HepG2 (cell line): ENCODE data around the gene ZNF394. TPM values are rescaled to one million over a fixed set of nuclear protein-coding genes. Genes with fewer than 3 reads are reported as not detected.

Experiments
- ATAC-seq: fragments of 200-7000 bp; cut with Tn5 transposase; 3 replicates; pipeline ENCODE4 v1.9.1; 2020; ENCODE audit warnings: mild to moderate bottlenecking, moderate library complexity
- BruUV-seq: library from RNA; stranded (reverse); fragments of 400-500 nt; replicated peaks from 2 replicates; lab custom pipeline; 2021; lab: Mats Ljungman, UMichigan
- CTCF ChIA-PET: fragments of 300-600 bp; formaldehyde crosslinking; extraction: SDS; loops from one replicate; lab custom pipeline; 2021; ENCODE audit warnings: low total read pairs, inconsistent platforms, low intra/inter-chr PET ratio; lab: Yijun Ruan, JAX
- POLR2A ChIA-PET: fragments of 350-600 bp; sonication (Branson Sonifier 250); formaldehyde crosslinking; loops from one replicate; lab custom pipeline; 2020; ENCODE audit warnings: antibody characterized with exemption, inconsistent platforms; lab: Yijun Ruan, JAX
- DNase-seq: peaks from one replicate; pipeline ENCODE4 v3.0.0-alpha.2; 2015; ENCODE audit warnings: low spot score
- FAIRE-seq: peaks from 3 replicates; lab custom pipeline; 2011; peaks lifted over from hg19 to GRCh38; lab: Jason Lieb, UNC
- H2AFZ ChIP-seq: one replicate; pipeline ENCODE4 v1.6.1; 2011; ENCODE audit warnings: low read length, inconsistent platforms
- H3K27ac ChIP-seq: fragments of 300-600 bp; 3 replicates; pipeline ENCODE4 v1.8.0; 2011; ENCODE audit warnings: mixed run types, mild to moderate bottlenecking, mixed read lengths, low read length, inconsistent platforms; ENCODE audit not compliant: insufficient read depth; ENCODE audit errors: extremely low read length
- H3K27me3 ChIP-seq, 2 experiments: fragments of 200-600 bp in 1 of 2; 2 replicates in 1 of 2; 3 replicates in 1 of 2; pipeline versions ENCODE4 v1.6.0 to v1.8.0; 2011; ENCODE audit warnings: low read length in 2 of 2, mild to moderate bottlenecking in 2 of 2, moderate library complexity in 2 of 2, inconsistent platforms in 1 of 2; ENCODE audit not compliant: insufficient read depth in 2 of 2, control insufficient read depth in 1 of 2
- H3K36me3 ChIP-seq, 2 experiments: fragments of 200-600 bp in 1 of 2; replicated peaks in 1 of 2; 2 replicates in 1 of 2; 3 replicates in 1 of 2; pipeline versions ENCODE4 v1.5.1 to v1.8.0; 2011; ENCODE audit warnings: low read length in 2 of 2, inconsistent platforms in 1 of 2; ENCODE audit not compliant: insufficient read depth in 2 of 2, control insufficient read depth in 1 of 2
- H3K4me1 ChIP-seq: 2 replicates; pipeline ENCODE4 v1.5.1; 2012; ENCODE audit warnings: low read length, inconsistent platforms; ENCODE audit not compliant: insufficient read depth
- H3K4me2 ChIP-seq: 2 replicates; pipeline ENCODE4 v1.6.0; 2011; ENCODE audit warnings: low read depth, low read length, inconsistent platforms
- H3K4me3 ChIP-seq, 3 experiments: fragments of 200-600 bp in 1 of 3; sonication (generic), shearing (Covaris generic) in 1 of 3; replicated peaks in 1 of 3; 2 replicates each; pipeline ENCODE4 v1.5.1; 2011 to 2016; ENCODE audit warnings: low read length in 3 of 3, inconsistent platforms in 2 of 3, low read depth in 2 of 3, mild to moderate bottlenecking in 2 of 3, control low read depth in 1 of 3, mixed read lengths in 1 of 3; ENCODE audit not compliant: insufficient read depth in 1 of 3
- H3K79me2 ChIP-seq: one replicate; pipeline ENCODE4 v1.6.1; 2011; ENCODE audit warnings: low read length, inconsistent platforms; ENCODE audit not compliant: insufficient read depth
- H3K9ac ChIP-seq: 2 replicates; pipeline ENCODE4 v1.6.0; 2011; ENCODE audit warnings: mild to moderate bottlenecking, low read depth, low read length, inconsistent platforms; ENCODE audit not compliant: insufficient read depth
- H3K9me3 ChIP-seq: 2 replicates; pipeline ENCODE4 v1.5.1; 2012; ENCODE audit warnings: mild to moderate bottlenecking, low read length
- H4K20me1 ChIP-seq: 2 replicates; pipeline ENCODE4 v1.6.0; 2011; ENCODE audit warnings: inconsistent platforms, mild to moderate bottlenecking, low read length, moderate library complexity; ENCODE audit not compliant: insufficient read depth
- BRCA1 ChIP-seq: sonication (generic); formaldehyde crosslinking; IDR thresholded peaks from 2 replicates; pipeline ENCODE4 v1.4.0; 2020; ENCODE audit warnings: missing genetic modification reagents
- CSRNP1 ChIP-seq: sonication (generic); formaldehyde crosslinking; IDR thresholded peaks from 2 replicates; pipeline ENCODE4 v1.8.1; 2023; ENCODE audit warnings: mild to moderate bottlenecking, missing genetic modification reagents
- E2F5 ChIP-seq: sonication (generic); formaldehyde crosslinking; conservative IDR thresholded peaks from 2 replicates; pipeline ENCODE4 v1.4.0; 2020; ENCODE audit warnings: missing genetic modification reagents
- ETV5 ChIP-seq: IDR thresholded peaks from 2 replicates; pipeline ENCODE4 v1.6.1; 2018; ENCODE audit warnings: missing biosample characterization, missing genetic modification reagents, inconsistent platforms, borderline replicate concordance
- GTF2F1 ChIP-seq: fragments of 150-350 bp; IDR thresholded peaks from 2 replicates; pipeline ENCODE4 v1.6.1; 2014; ENCODE audit warnings: low read length
- MEF2D ChIP-seq: sonication (generic); formaldehyde crosslinking; IDR thresholded peaks from 2 replicates; pipeline ENCODE4 v1.5.1; 2020; ENCODE audit warnings: mild to moderate bottlenecking, missing genetic modification reagents
- MTA1 ChIP-seq: sonication (generic); formaldehyde crosslinking; IDR thresholded peaks from 2 replicates; pipeline ENCODE4 v1.4.0; 2020; ENCODE audit warnings: missing genetic modification reagents, mild to moderate bottlenecking, borderline replicate concordance
- PAX8 ChIP-seq: sonication (generic); formaldehyde crosslinking; IDR thresholded peaks from 2 replicates; pipeline ENCODE4 v1.8.0; 2022; ENCODE audit warnings: mild to moderate bottlenecking, missing genetic modification reagents, borderline replicate concordance
- SMAD3 ChIP-seq: sonication (generic); formaldehyde crosslinking; IDR thresholded peaks from 2 replicates; pipeline ENCODE4 v1.4.0; 2020; ENCODE audit warnings: missing genetic modification reagents
- ZBTB10 ChIP-seq: sonication (generic); formaldehyde crosslinking; IDR thresholded peaks from 2 replicates; pipeline ENCODE4 v1.4.0; 2020; ENCODE audit warnings: missing genetic modification reagents, borderline replicate concordance
- ZFP41 ChIP-seq: sonication (generic); formaldehyde crosslinking; IDR thresholded peaks from 2 replicates; pipeline ENCODE4 v1.4.0; 2020; ENCODE audit warnings: mild to moderate bottlenecking, missing genetic modification reagents, borderline replicate concordance
- ZMAT3 ChIP-seq: sonication (generic); formaldehyde crosslinking; conservative IDR thresholded peaks from 2 replicates; pipeline ENCODE4 v1.7.0; 2021; ENCODE audit warnings: missing genetic modification reagents
- ZNF20 ChIP-seq: sonication (generic); formaldehyde crosslinking; IDR thresholded peaks from 2 replicates; pipeline ENCODE4 v1.4.0; 2020; ENCODE audit warnings: mild to moderate bottlenecking, moderate library complexity, missing genetic modification reagents
- ZNF703 ChIP-seq: sonication (generic); formaldehyde crosslinking; IDR thresholded peaks from 2 replicates; pipeline ENCODE4 v1.5.1; 2020; ENCODE audit warnings: missing genetic modification reagents, mild to moderate bottlenecking, moderate library complexity, borderline replicate concordance
- WGBS: methylation state at CpG from one replicate; pipeline ENCODE4 v1.1.6; 2017; ENCODE audit warnings: low lambda C conversion rate; 5-methylcytosine and 5-hydroxymethylcytosine counted together
- in situ Hi-C: cut with HindIII; loops from 2 replicates; pipeline ENCODE4 v1.10.0; 2017; ENCODE audit warnings: low pct_unique_long_range_greater_than_20kb; ENCODE audit not compliant: extremely low pct_ligation_motif_present
- intact Hi-C: fragments of 100-400 bp; cut with micrococcal nuclease; formaldehyde crosslinking; loops from one replicate; pipeline ENCODE4 v1.10.0; 2022; ENCODE audit not compliant: unreplicated experiment
- polyA plus RNA-seq, 8 experiments: library from polyadenylated mRNA; depleted of rRNA in 3 of 8; stranded (reverse) in 7 of 8; unstranded in 1 of 8; fragments of >200 nt; fragmentation: Illumina TruSeq in 4 of 8; extraction: Trizol in 4 of 8; gene quantifications; 2 replicates each; pipeline versions ENCODE4 v1.2.1 to v1.2.3, GENCODE V29; 2011 to 2016; ENCODE audit warnings: low read depth in 4 of 8, missing spikeins in 1 of 8, mixed read lengths in 1 of 8; ENCODE audit not compliant: insufficient read depth in 1 of 8
- total RNA-seq, 5 experiments: library from RNA; depleted of rRNA; stranded (reverse); fragments of >200 nt; fragmentation: Illumina TruSeq; extraction: Trizol; gene quantifications; 2 replicates each; pipeline ENCODE4 v1.2.3, GENCODE V29; 2016; ENCODE audit warnings: low read depth in 1 of 5
- TF ChIP-seq, protein P1 (sequence below): sonication (generic); formaldehyde crosslinking; IDR thresholded peaks from 2 replicates; pipeline ENCODE4 v1.8.1; 2023; ENCODE audit warnings: mild to moderate bottlenecking, inconsistent platforms, moderate library complexity, missing genetic modification reagents, borderline replicate concordance

The ZNF394 gene
- total and polyA plus RNA-seq, 2 of the 13 experiments (the other 11 are each of a cell fraction or from before 2014, with no cell fraction given) = 7.8 to 19.6 TPM

DNA sequence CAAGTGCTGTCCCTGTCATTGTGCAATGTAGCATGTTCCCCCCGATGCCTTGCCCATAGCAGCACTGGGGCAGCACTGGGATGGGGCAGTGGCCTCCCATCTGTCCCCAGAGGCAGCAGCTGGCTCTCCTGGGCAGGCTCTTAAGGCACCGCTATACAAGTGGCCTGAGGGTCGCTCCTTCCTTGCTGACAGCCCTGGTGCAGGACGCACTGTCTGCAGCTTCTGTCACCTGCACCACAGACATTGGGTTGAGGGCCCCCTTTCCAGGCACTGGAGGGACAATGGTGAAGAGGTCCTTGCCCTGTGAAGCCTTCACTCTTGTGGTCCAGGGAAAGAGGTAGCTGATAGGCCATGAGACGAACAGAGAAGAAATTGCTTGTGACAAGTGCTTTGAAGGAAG, 50.8 kb downstream of the ZNF394 start:
- TF ChIP-seq CSRNP1 (CRISPR knock-in tag) (no peak), ETV5 (CRISPR knock-in tag) (no peak), ZNF20 (CRISPR knock-in tag) (no peak), ZNF703 (no peak), MEF2D (CRISPR knock-in tag) (no peak), GTF2F1 (no peak), MTA1 (CRISPR knock-in tag) (no peak), ZBTB10 (CRISPR knock-in tag) (no peak), E2F5 (no peak), ZFP41 (CRISPR knock-in tag) (no peak), PAX8 (no peak), ZMAT3 (CRISPR knock-in tag) (no peak), SMAD3 (CRISPR knock-in tag) (no peak), BRCA1 (CRISPR knock-in tag) (no peak)
- TF ChIP-seq, protein P1, sequence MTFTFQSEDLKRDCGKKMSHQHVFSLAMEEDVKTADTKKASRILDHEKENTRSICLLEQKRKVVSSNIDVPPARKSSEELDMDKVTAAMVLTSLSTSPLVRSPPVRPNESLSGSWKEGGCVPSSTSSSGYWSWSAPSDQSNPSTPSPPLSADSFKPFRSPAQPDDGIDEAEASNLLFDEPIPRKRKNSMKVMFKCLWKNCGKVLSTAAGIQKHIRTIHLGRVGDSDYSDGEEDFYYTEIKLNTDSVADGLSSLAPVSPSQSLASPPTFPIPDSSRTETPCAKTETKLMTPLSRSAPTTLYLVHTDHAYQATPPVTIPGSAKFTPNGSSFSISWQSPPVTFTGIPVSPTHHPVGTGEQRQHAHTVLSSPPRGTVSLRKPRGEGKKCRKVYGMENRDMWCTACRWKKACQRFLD (CRISPR knock-in tag) = no peak
- TF ChIP-seq, all 625 proteins: peak for 0
- ChIA-PET POLR2A (interaction anchor here (1.5 kb wide), 1 partner anchor 11 kb away, joined by 4 read pairs; the partner anchor contains the start of genes CPSF4 and PTCD1), CTCF (no interaction called here)
- no peaks in the 10 kb centered on the region for H3K9me3 ChIP-seq
- FAIRE-seq (no peak), ATAC-seq (no peak), DNase-seq (no peak)
- no peaks in the 10 kb centered on the region for H3K79me2 ChIP-seq
- intact Hi-C loops (no loop called here), in situ Hi-C loops (no loop called here)
- 86% methylated on average over 1 of the region's 5 CpGs for WGBS
- no peak overlapping the region for H3K27ac ChIP-seq
- H3K4me2 ChIP-seq = no peak overlapping the region
- H3K36me3 ChIP-seq = peaks cover 35 to 87% of the 10 kb centered on the region in 2 experiments
- H3K4me1 ChIP-seq = no peaks in the 10 kb centered on the region
- H3K9ac ChIP-seq = no peak overlapping the region
- no peaks in the 10 kb centered on the region for H3K27me3 ChIP-seq
- BruUV-seq = no TSS peak
- H3K4me3 ChIP-seq = no peak overlapping the region
- no peak overlapping the region for H2AFZ ChIP-seq
- H4K20me1 ChIP-seq = peaks cover 2% of the 10 kb centered on the region; the same call in 1 of the 2 replicates
